Activated gamma-delta T cell treated with anti-CD3 and anti-CD28 coated beads, Interleukin-2, amount 50 U/mL, for 16 hours (primary cell): Measurements from ENCODE around the gene ADORA3.
"Not testable (repeated sequence)": the region's sequence is repeated elsewhere in the genome, so short reads cannot be mapped to it uniquely, and the experiment has no call there.

ENCODE experiments used
- DNase-seq: peaks from one replicate; pipeline ENCODE4 v3.0.0-alpha.2; 2020; ENCODE audit warnings: low read depth

Gene ADORA3

GRCh38 chr1:111503585-111504060 lies at the start of gene ADORA3, which contains the start of gene TMIGD3:
Gene ADORA3 (minus strand): TSS chr1:111503633. CDS start chr1:111503354, 279 bp downstream.
Gene TMIGD3 (minus strand): TSS chr1:111503633. CDS start chr1:111503354, 279 bp downstream.
- no peak for DNase-seq

GRCh38 chr1:111553196-111553595 lies 49.8 kb upstream of the ADORA3 start:
- no peak for DNase-seq

GRCh38 chr1:111552587-111552986 lies 49.2 kb upstream of the ADORA3 start:
- DNase-seq: no peak

GRCh38 chr1:111551623-111552411 lies 48.4 kb upstream of the ADORA3 start:
- no peak for DNase-seq

GRCh38 chr1:111547786-111548185 lies 44.4 kb upstream of the ADORA3 start:
- DNase-seq: not testable (repeated sequence)

- DNase-seq: no peak
These were observed 38.8 kb upstream of the ADORA3 start for GRCh38 chr1:111542187-111542586.

- DNase-seq: no peak
These were observed 38.3 kb upstream of the ADORA3 start for GRCh38 chr1:111541721-111542120.

- DNase-seq: no peak
These were observed 37.5 kb upstream of the ADORA3 start for GRCh38 chr1:111540928-111541327.

- no peak for DNase-seq
These were observed 35.1 kb upstream of the ADORA3 start for GRCh38 chr1:111538343-111539025.

- DNase-seq: no peak
These were observed 32.1 kb upstream of the ADORA3 start for GRCh38 chr1:111535256-111536191.

- DNase-seq: no peak
These were observed 16.6 kb upstream of the ADORA3 start for GRCh38 chr1:111520053-111520452.

GRCh38 chr1:111517469-111518225 lies 14.2 kb upstream of the ADORA3 start:
- no peak for DNase-seq

- no peak for DNase-seq
These were observed 12.6 kb upstream of the ADORA3 start for GRCh38 chr1:111516005-111516535.

- DNase-seq: no peak
These were observed 12.0 kb upstream of the ADORA3 start for GRCh38 chr1:111515291-111516004.

GRCh38 chr1:111513410-111514020 lies 10.1 kb upstream of the ADORA3 start:
- DNase-seq: no peak

GRCh38 chr1:111512931-111513330 lies 9.5 kb upstream of the ADORA3 start:
- DNase-seq: no peak

- no peak for DNase-seq
These were observed 8.9 kb upstream of the ADORA3 start for GRCh38 chr1:111512132-111512889.

GRCh38 chr1:111511370-111511769 lies 7.9 kb upstream of the ADORA3 start:
- DNase-seq: no peak

- DNase-seq: no peak
These were observed 6.6 kb upstream of the ADORA3 start for GRCh38 chr1:111509997-111510375.
